Vagina (tissue), 2 donors: ENCODE measurements around the gene RBM23.

Source experiments
- POLR2A ChIP-seq, 2 donors: fragments of 450-650 bp; IDR thresholded peaks; one replicate each; pipeline ENCODE4 v1.6.1; 2017; ENCODE audit warnings: antibody characterized with exemption in 2 of 2, mild to moderate bottlenecking in 2 of 2, moderate library complexity in 2 of 2
- TF ChIP-seq, protein P1 (sequence below), 3 experiments: fragments of 450-650 bp in 2 of 3; fragments of 200-600 bp in 1 of 3; sonication (generic) in 1 of 3; IDR thresholded peaks; one replicate each; pipeline ENCODE4 v1.5.1; 2017 to 2019; ENCODE audit warnings: antibody characterized with exemption in 3 of 3, mild to moderate bottlenecking in 2 of 3, moderate library complexity in 2 of 3

- TF ChIP-seq POLR2A (IDR thresholded peaks at IDR 0.05): no peak
- TF ChIP-seq, protein P1, sequence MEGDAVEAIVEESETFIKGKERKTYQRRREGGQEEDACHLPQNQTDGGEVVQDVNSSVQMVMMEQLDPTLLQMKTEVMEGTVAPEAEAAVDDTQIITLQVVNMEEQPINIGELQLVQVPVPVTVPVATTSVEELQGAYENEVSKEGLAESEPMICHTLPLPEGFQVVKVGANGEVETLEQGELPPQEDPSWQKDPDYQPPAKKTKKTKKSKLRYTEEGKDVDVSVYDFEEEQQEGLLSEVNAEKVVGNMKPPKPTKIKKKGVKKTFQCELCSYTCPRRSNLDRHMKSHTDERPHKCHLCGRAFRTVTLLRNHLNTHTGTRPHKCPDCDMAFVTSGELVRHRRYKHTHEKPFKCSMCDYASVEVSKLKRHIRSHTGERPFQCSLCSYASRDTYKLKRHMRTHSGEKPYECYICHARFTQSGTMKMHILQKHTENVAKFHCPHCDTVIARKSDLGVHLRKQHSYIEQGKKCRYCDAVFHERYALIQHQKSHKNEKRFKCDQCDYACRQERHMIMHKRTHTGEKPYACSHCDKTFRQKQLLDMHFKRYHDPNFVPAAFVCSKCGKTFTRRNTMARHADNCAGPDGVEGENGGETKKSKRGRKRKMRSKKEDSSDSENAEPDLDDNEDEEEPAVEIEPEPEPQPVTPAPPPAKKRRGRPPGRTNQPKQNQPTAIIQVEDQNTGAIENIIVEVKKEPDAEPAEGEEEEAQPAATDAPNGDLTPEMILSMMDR (IDR thresholded peaks at IDR 0.05): no peak
Observed at GRCh38 chr14:22932146-22932545, 13.2 kb upstream of the RBM23 start.
